ENCODE results near the gene AFF2.

The AFF2 gene

GRCh38 chrX:148588649-148589310, 88.4 kb downstream of the AFF2 start:
- DNase-seq (ENCODE audit: low read depth), result no peak

GRCh38 chrX:148592595-148592994, 92.2 kb downstream of the AFF2 start:
- DNase-seq (ENCODE audit: low read depth), result no peak

- no peak for DNase-seq (ENCODE audit: low read depth)
Observed at GRCh38 chrX:148593146-148593545, 92.7 kb downstream of the AFF2 start.

DNA sequence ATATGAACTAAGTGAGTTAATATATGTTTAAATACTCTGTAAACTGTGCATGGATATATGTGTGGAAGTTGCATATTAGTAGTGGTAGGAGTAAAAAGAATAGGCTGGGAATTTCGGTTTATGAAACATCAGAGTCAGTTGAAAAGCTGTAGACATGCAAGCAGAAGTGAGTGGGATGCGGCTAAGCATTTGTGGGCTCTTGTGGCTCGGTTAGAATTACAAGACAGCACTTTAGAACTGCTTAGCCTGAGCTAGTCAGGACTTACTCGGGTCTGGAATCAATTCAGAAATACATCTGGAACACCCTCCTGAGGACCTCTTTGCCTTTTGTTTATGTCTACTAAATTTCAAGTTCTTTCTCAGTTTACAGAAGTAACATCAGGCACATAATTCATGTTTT, 93.6 kb downstream of the AFF2 start:
- DNase-seq (ENCODE audit: low read depth), result no peak

DNA sequence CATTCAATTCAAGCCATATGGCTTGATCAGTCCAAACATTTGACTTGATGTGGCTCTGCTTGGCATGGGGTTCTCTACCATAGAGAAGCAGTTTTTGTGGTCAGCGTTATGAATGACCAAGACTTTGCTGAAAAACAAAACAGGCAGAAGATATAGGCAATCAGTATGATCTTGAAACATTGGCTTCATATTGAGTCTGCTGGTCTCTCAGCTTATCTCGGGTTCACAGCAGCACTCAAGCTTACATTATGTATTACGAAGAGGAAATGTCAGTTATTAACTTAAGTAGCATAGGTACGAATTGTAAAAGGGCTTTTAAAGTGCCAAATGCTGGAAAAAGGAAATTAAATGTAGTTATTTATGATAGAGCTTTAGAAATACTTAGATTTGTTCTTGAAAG, 99.0 kb downstream of the AFF2 start:
- no peak for DNase-seq (ENCODE audit: low read depth)

DNA sequence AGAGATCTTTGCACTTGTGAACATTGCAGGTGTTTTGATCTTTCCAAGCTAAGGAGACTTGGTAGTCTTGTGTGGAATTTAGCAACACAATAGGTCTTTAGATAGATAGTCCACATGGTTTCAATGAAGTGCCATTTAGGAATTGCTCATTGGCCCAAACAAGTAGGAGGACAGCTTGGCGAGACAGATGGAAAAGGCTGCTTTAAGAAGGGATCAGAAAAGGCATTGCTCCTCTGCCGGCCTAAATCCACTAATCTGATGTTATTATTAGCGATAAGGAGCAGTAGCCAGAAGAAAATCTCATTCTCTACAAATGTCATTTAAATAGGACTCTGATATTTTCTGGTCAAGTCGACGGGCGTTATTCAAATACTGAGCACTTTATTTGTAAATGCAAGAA, 99.7 kb downstream of the AFF2 start:
- no peak for DNase-seq (ENCODE audit: low read depth)

DNA sequence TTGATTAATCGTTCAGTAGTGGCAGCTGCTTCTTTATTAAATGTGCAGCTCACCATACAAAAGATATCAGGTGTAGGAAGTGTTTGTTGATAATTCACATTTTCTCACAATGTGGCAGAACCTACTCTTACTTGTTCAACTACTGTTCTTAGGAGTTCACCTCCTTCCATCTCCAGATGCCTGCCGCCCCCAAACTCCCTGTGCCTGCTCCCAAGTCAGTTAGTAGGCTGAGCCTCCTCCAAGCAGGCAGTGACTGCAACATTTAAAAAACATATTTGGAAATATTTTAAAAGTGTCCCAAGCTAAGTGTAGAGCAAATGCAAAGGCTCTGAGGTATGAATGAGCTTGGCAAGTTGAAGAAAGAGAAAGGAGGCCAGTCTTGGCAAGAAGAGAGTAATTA, 100.2 kb downstream of the AFF2 start:
- DNase-seq (ENCODE audit: low read depth), result no peak

- no peak for DNase-seq (ENCODE audit: low read depth)
Observed at GRCh38 chrX:148601034-148601433, 100.6 kb downstream of the AFF2 start.

- no peak for DNase-seq (ENCODE audit: low read depth)
Observed at GRCh38 chrX:148609515-148610327, 109.3 kb downstream of the AFF2 start.

DNA sequence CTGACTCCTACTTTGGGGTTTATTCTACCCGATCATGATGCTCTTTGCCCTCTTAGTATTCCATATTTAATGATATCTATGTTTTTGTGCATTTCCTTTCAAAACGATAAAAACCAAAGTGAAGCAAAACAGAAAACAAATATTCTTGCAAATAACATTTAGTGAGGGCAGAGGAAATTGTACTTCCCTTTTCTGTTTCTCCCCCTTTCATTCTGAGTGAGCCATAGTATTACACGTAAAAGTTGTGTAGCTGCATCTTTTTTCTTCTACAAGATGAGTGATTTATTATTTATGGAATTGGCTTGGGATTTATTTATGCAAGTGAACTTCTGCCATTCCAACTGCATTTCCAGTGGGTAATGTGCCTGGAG, 109.9 kb downstream of the AFF2 start:
- no peak for DNase-seq (ENCODE audit: low read depth)

DNA sequence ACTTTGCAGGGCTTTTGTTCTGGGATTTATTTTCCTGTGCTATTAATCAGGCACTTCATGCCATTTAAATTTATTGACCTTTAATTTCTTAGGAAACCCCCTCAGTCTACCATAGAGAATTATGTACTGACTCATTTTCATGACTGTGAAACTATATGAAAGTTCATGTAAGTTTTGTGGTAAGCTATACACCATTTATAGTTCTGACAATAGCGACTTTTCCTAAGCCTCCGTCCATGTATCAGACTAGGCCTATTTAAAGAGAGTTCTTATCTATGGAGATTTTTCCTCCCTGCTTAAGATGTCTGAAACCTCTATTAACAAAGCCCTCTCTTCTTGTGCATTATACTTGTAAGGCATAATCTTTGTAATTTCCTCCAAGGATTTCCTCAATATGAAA, 111.6 kb downstream of the AFF2 start:
- DNase-seq (ENCODE audit: low read depth), result no peak

DNA sequence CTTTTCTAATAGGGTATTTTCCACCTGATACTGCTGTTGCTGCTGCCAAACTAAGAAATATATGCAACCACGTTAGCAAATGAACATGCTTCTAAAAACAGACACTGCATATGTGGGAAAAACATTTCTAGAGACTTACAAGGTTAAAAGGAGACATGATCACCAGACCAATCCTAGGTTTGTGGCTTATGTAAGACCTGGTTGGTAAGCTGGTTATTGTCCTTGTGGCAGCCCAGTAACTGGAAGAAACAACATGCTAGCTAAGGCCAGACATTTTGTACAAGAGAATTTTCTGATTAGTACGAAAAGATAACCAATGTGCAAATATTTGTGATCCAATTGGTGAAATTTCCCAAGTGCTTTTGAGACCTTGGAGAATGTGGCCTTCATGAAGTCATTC, 112.0 kb downstream of the AFF2 start:
- DNase-seq (ENCODE audit: low read depth), result no peak

GRCh38 chrX:148613636-148614035, 113.2 kb downstream of the AFF2 start:
- no peak for DNase-seq (ENCODE audit: low read depth)

DNA sequence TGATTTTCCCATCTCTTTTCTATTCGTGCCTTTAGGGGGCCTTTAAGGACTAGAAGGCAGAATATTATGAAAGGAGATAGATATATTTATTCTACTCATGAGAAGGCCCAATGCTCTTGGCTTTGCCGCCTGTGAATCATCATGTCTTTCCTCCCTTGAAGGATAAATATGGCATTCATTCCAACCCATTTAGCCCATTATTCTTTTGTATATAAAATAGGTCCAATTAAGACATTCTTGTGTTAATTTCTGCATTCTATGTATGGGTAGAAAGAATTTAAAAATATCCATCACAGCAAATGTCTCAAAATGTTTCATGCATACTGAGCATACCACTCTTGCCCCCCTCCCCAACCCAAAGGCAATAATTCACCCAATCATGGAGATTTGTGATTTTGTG, 115.1 kb downstream of the AFF2 start:
- no peak for DNase-seq (ENCODE audit: low read depth)

- DNase-seq (ENCODE audit: low read depth), result no peak
Observed at GRCh38 chrX:148618470-148619445, 118.3 kb downstream of the AFF2 start.

- DNase-seq (ENCODE audit: low read depth), result no peak
Observed at GRCh38 chrX:148620023-148620422, 119.6 kb downstream of the AFF2 start.

GRCh38 chrX:148624951-148625474, 124.6 kb downstream of the AFF2 start:
- no peak for DNase-seq (ENCODE audit: low read depth)

GRCh38 chrX:148628621-148629020, 128.2 kb downstream of the AFF2 start:
- no peak for DNase-seq (ENCODE audit: low read depth)

DNA sequence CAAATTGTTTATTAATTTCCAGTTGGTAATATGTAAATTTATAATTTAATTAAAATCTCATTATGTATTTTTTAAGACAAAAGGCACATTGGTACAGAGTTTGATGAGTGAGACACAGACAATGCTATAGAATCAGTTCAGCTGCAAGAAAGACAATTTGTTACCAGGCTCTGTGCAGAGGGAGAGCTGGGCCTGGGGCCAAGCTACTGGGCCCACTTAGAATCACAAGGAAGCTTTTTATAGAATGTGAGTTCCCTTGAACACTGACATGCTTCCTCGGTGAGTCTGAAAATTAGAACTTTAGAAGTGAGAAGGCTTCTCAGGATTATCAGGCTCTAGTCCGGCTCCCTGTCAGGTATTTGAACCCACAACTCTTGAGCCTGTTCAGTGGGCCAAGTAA, 129.0 kb downstream of the AFF2 start:
- DNase-seq (ENCODE audit: low read depth), result no peak

DNA sequence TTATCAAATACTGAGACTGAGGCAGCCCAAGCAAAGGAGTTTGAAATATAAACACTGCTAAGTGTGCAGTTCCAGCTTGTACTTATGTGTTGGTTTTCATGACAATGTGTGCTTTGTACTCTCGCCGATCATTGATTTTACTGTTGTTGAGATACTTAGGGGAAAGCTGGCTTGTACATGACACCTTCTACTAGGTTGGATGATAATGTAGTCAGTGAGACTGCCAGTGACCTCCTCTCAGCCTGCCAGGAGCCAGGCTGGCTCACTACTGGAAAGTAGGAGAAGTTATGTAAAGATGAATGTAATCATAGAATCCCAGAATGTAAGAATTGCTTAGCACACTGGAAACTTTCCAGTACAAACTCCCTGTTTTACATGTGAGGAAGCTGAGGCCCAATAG, 132.0 kb downstream of the AFF2 start:
- no peak for DNase-seq (ENCODE audit: low read depth)

GRCh38 chrX:148633218-148633908, 132.9 kb downstream of the AFF2 start:
- DNase-seq (ENCODE audit: low read depth), result no peak

DNA sequence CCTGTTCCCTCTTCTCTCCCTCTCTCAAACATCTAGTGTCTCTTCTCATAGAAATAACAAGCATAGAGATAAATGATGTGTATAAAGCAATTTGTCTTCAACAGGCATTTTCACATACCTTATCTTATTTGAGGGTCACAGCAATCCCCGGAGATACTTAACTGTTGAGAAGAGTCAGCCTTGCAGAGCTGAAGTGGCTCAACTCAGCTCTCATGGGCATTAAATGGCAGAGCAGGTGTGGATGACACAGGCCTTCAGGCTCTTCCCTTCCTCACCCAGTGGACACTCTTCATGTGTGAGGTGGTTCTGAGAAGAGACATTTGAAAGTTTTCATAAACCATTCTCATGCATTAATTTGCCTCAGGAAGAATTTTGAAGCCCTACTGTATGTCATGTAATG, 134.2 kb downstream of the AFF2 start:
- no peak for DNase-seq (ENCODE audit: low read depth)

Data from stimulated activated CD8-positive, alpha-beta memory T cell treated with anti-CD3 and anti-CD28 coated beads, Interleukin-12 subunit alpha, Interleukin-12 subunit beta, amount 100 ng/mL, for 4 hours (primary cell).